MM.1S (cell line): ENCODE results near the gene VAPB.

Experiments used
- CTCF ChIP-seq: fragments of 300-600 bp; sonication (generic); IDR thresholded peaks from 2 replicates; pipeline ENCODE4 v1.5.1; 2016; ENCODE audit warnings: antibody characterized with exemption, low read length, mixed read lengths
- EZH2 ChIP-seq: fragments of 300-600 bp; sonication (generic); optimal IDR thresholded peaks from 2 replicates; pipeline ENCODE3; 2017; ENCODE audit warnings: low read depth, mild to moderate bottlenecking, antibody characterized with exemption, low read length, mixed read lengths
- EZH2phosphoT487 ChIP-seq: fragments of 300-600 bp; sonication (generic); IDR thresholded peaks from 2 replicates; pipeline ENCODE4 v1.6.1; 2018; ENCODE audit warnings: antibody characterized with exemption, low read length

- no peak for TF ChIP-seq EZH2
- no peak for TF ChIP-seq CTCF
- TF ChIP-seq EZH2phosphoT487 = no peak
These were observed 10.3 kb upstream of the VAPB start for GRCh38 chr20:58378704-58379103.
